Measurements from ENCODE around the gene TNFRSF1A.

Gene TNFRSF1A

DNA sequence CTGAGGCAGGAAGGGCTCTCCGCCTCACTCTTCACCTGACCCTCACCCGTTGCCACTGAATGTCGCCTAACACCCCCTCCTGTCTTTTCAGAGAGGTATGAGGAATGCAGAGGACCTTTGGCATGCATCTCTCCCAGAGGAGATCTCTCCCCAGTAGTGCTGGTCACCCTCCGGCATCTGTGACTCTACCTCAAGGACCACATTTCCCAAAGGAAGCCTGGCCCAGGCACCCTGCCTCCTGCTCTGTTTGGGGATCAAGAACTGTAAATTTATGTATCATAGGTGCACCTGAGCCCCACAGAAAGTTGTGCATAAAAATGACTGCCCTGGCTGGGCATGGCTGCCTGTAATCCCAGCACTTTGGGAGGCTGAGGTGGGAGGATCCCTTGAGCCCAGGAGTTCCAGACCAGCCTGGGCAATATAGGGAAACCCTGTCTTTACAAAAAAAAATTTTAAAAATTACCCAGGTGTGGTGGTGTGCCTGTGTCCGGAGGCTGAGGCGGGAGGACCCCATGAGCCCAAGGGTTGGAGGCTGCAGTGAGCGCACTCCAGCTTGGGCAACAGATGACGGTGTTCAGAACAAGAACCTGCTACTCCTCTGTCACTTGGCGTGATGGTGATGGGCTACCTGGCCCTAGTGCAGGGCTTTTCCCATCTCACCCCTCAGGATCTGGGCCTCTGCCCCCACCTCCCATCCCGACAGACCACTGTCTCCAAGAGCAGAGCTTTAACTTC lies 13.7 kb downstream of the TNFRSF1A start:
- no peak for DNase-seq (ENCODE audit: extremely low spot score)
- POLR2A ChIA-PET = interaction anchor here (0.8 to 3.1 kb wide), 2 partner anchors 8 to 12 kb away, joined by 3 to 22 read pairs; no protein-coding TSS in a partner anchor
- no peak for TF ChIP-seq BHLHE40 (IDR thresholded peaks at IDR 0.05; ENCODE audit: borderline replicate concordance)
- TF ChIP-seq SUZ12 (IDR thresholded peaks at IDR 0.05) = no peak
- no peak for TF ChIP-seq ZNF384 (IDR thresholded peaks at IDR 0.05)
- no peak for TF ChIP-seq CTBP1 (IDR thresholded peaks at IDR 0.05; ENCODE audit: borderline replicate concordance)
- TF ChIP-seq ARNT (IDR thresholded peaks at IDR 0.05) = no peak
- CTCF ChIA-PET = no interaction called here

DNA sequence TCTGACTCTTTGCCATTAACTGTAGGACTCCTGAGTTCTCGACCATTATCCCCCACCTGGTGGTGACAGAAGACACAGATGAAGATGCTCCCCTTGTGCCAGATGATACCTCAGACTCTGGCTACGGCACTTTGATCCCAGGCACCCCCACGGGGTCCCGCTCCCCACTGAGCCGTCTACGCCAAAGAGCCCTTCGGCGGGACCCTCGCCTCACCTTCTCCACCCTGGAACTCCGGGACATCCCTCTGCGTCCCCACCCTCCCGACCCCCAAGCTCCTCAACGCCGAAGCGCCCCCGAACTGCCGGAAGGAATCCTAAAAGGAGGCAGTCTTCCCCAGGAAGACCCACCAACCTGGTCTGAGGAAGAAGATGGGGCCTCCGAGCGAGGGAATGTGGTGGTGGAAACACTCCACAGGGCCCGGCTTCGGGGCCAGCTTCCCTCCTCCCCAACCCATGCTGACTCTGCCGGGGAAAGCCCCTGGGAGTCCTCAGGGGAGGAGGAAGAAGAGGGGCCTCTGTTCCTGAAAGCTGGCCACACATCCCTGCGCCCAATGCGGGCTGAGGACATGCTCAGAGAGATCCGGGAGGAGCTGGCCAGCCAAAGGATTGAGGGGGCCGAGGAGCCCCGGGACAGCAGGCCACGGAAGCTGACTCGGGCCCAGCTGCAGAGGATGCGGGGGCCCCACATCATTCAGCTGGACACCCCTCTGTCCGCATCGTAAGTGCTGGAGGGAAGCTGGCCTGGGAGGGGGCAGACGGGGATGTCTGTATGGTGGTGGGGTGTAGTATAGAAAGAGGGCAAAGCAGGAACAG lies 14.4 kb downstream of the TNFRSF1A start:
- TF ChIP-seq SP1 (IDR thresholded peaks at IDR 0.05) = no peak
- no peak for TF ChIP-seq BHLHE40 (IDR thresholded peaks at IDR 0.05; ENCODE audit: borderline replicate concordance)
- TF ChIP-seq TARDBP (IDR thresholded peaks at IDR 0.05) = no peak
- no peak for TF ChIP-seq HDGF (IDR thresholded peaks at IDR 0.05; ENCODE audit: borderline replicate concordance)
- TF ChIP-seq SUZ12 (IDR thresholded peaks at IDR 0.05) = no peak
- no peak for TF ChIP-seq FOXA1 (IDR thresholded peaks at IDR 0.05)
- no peak for TF ChIP-seq ELF4 (IDR thresholded peaks at IDR 0.05)
- no peak for TF ChIP-seq LEF1 (IDR thresholded peaks at IDR 0.05; ENCODE audit: borderline replicate concordance)
- TF ChIP-seq ZNF384 (IDR thresholded peaks at IDR 0.05) = no peak
- no peak for TF ChIP-seq L3MBTL2 (conservative IDR thresholded peaks at IDR 0.05)
- TF ChIP-seq CTBP1 (IDR thresholded peaks at IDR 0.05; ENCODE audit: borderline replicate concordance) = no peak
- TF ChIP-seq ARNT (IDR thresholded peaks at IDR 0.05) = no peak
- TF ChIP-seq FOXM1 (IDR thresholded peaks at IDR 0.05; ENCODE audit: borderline replicate concordance) = no peak
- no peak for TF ChIP-seq FOXK2 (IDR thresholded peaks at IDR 0.05)
- TF ChIP-seq NFRKB (IDR thresholded peaks at IDR 0.05) = no peak
- TF ChIP-seq, protein P1, sequence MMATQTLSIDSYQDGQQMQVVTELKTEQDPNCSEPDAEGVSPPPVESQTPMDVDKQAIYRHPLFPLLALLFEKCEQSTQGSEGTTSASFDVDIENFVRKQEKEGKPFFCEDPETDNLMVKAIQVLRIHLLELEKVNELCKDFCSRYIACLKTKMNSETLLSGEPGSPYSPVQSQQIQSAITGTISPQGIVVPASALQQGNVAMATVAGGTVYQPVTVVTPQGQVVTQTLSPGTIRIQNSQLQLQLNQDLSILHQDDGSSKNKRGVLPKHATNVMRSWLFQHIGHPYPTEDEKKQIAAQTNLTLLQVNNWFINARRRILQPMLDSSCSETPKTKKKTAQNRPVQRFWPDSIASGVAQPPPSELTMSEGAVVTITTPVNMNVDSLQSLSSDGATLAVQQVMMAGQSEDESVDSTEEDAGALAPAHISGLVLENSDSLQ (IDR thresholded peaks at IDR 0.05) = no peak
- ChIA-PET CTCF (interaction anchor here (1.3 to 1.8 kb wide), 9 partner anchors 8 to 141 kb away, joined by 3 to 28 read pairs (median 9); partner anchors contain the start of genes SCNN1A and TNFRSF1A), POLR2A (interaction anchor here (0.8 to 3.3 kb wide), 10 partner anchors 9 to 207 kb away, joined by 3 to 22 read pairs (median 5); partner anchors contain the start of genes GAPDH, TNFRSF1A and VAMP1)
- no peak for DNase-seq (ENCODE audit: extremely low spot score)

DNA sequence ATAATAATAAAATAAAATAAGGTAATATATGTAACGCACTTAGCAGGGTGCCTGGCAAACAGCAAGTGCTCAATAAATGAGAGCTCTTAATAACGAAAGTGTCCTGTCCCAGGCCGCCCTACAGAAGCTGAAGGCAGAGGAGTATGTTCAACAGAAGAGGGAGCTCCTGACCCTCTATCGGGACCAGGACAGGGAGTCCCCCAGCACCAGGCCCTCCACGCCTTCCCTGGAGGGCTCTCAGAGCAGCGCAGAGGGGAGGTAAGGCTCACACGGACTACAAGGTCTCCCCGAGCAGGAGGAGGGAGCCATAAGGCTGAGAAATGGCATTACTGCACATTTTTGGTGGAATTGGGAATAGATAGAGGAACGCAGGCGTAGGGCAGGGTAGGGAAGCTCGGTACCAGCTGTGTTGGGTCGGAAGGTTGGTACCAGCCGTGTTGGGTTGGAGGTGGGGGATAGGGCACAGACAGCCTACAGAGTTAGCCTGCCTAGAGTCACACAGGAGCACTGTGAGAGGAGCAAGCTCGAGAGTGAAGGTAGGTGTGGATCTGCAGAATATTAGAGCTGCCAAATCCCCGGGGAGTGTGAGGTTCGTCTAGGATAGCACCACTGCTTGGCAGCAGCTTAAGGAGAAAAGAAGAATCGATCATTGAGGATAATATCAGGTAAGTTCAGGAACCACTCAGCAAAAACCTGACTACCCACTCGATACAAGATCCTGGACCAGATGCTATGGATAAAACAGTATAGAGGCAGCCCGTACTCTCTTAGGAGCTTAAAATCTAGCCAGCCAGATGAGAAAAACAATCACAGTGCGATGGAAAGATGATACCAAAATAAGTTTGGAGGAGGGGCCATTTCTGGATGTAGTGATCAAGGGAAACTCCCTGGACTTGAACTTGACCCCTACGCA lies 15.3 kb downstream of the TNFRSF1A start:
- CTCF ChIA-PET = interaction anchor here (0.5 to 2.3 kb wide), 19 partner anchors 9 to 249 kb away, joined by 3 to 28 read pairs (median 5); partner anchors contain the start of genes SCNN1A and TNFRSF1A
- TF ChIP-seq NFRKB (IDR thresholded peaks at IDR 0.05) = no peak
- TF ChIP-seq ELF4 (IDR thresholded peaks at IDR 0.05) = no peak
- TF ChIP-seq HDGF (IDR thresholded peaks at IDR 0.05; ENCODE audit: borderline replicate concordance) = no peak
- no peak for TF ChIP-seq ZNF384 (IDR thresholded peaks at IDR 0.05)
- no peak for TF ChIP-seq SUZ12 (IDR thresholded peaks at IDR 0.05)
- POLR2A ChIA-PET = interaction anchor here (0.6 to 3.3 kb wide), 10 partner anchors 10 to 207 kb away, joined by 3 to 22 read pairs (median 5); partner anchors contain the start of genes GAPDH, TNFRSF1A and VAMP1
- peak; percentile 77 for DNase-seq (ENCODE audit: extremely low spot score)

GRCh38 chr12:6324936-6325750 lies 16.7 kb downstream of the TNFRSF1A start:
- POLR2A ChIA-PET = interaction anchor here (2.3 to 3.3 kb wide), 3 partner anchors 11 to 145 kb away, joined by 8 to 22 read pairs (median 14); partner anchors contain the start of gene VAMP1
- DNase-seq (ENCODE audit: extremely low spot score) = no peak
- no peak for TF ChIP-seq FOXM1 (IDR thresholded peaks at IDR 0.05; ENCODE audit: borderline replicate concordance)
- no peak for TF ChIP-seq TARDBP (IDR thresholded peaks at IDR 0.05)
- CTCF ChIA-PET = interaction anchor here (0.8 to 2.3 kb wide), 5 partner anchors 11 to 145 kb away, joined by 3 to 28 read pairs (median 10); no protein-coding TSS in a partner anchor

DNA sequence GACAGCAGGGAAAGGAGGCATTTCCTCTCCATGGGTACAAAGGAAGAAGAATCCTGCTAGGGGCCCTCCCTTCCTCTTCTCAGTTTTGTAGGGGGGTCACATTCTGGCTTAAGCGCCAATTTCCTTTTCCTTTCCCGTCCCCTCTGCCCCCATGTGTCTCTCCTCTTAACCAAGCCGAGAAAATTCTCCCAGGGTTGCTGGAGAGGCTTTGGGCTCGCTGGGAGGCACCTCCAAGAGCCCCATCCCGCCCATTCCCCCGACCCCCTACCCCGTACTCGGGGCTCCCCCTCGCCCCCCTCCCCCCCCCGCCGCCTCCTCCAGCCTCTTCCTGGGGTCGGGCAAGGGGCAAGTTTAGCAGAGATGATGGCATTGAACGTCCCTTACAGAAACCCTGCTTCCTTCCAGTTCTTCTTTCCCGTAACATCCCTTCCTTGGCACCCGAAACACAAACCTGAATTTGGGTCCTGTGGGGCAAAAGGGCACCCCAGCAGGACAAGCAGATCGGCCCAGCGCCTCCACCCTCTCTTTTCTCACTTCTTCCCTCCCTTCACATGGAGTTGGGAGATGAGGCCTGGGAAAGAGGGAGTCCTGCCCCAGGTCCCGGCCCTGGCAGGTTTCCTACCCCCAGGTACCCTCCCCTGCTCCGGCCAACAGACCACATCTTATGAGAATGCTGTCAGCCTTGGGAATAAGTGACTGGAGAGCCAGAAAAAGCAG lies 17.7 kb downstream of the TNFRSF1A start:
- no peak for DNase-seq (ENCODE audit: extremely low spot score)
- POLR2A ChIA-PET = interaction anchor here (1.5 to 3.3 kb wide), 3 partner anchors 13 to 146 kb away, joined by 5 to 14 read pairs (median 8); partner anchors contain the start of gene VAMP1
- TF ChIP-seq TARDBP (IDR thresholded peaks at IDR 0.05) (no peak), SUZ12 (IDR thresholded peaks at IDR 0.05) (no peak), FOXA1 (IDR thresholded peaks at IDR 0.05) (no peak), NFRKB (IDR thresholded peaks at IDR 0.05) (no peak), ARNT (IDR thresholded peaks at IDR 0.05) (no peak), FOXM1 (IDR thresholded peaks at IDR 0.05; ENCODE audit: borderline replicate concordance) (no peak), ELF4 (IDR thresholded peaks at IDR 0.05) (no peak)
- CTCF ChIA-PET = interaction anchor here (1.9 kb wide), 1 partner anchor 141 kb away, joined by 7 read pairs; no protein-coding TSS in a partner anchor
